ENCODE data around the gene TNFRSF6B.
A peak's percentile ranks its signal among the peaks of the same experiment; 100 is the strongest.

TNFRSF6B gene

DNA sequence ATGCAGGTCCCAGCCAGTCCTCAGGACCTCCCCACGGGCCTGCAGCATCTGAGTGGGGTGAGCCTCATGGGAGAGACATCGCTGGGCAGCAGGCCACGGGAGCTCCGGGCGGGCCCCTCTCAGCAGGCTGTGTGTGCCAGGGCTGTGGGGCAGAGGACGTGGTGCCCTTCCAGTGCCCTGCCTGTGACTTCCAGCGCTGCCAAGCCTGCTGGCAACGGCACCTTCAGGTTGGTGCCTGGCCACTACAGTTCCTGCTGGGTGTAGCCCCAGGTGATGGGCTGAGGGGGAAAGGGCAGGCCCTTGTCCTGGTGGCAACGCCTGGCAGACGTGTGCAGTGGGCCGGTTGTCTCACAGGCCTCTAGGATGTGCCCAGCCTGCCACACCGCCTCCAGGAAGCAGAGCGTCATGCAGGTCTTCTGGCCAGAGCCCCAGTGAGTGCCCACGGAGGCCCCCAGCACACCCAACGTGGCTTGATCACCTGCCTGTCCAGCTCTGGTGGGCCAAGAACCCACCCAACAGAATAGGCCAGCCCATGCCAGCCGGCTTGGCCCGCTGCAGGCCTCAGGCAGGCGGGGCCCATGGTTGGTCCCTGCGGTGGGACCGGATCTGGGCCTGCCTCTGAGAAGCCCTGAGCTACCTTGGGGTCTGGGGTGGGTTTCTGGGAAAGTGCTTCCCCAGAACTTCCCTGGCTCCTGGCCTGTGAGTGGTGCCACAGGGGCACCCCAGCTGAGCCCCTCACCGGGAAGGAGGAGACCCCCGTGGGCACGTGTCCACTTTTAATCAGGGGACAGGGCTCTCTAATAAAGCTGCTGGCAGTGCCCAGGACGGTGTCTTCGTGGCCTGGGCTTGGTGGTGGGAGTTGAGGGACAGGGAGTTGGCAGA, 787 bp upstream of the TNFRSF6B start:
- no peak for DNase-seq (ENCODE audit: low read depth in 1 of 2, low spot score in 1 of 2)

DNA sequence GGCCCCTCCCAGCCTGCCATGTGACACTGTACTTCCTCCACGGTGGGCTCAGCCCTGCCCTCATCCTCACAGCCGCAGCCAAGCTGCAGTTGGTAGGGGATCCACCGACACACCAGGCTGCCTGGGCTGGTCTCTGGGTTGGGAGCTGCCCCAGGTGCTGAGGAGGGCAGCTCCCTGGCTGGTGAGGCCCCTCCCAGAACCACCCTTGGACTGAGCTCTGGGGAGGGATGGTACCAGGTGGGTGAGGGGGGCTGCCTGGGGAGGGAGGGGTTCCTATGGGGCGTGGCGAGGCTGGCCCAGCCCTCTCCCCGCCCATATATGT, 185 bp upstream of the TNFRSF6B start:
- no peak for DNase-seq (ENCODE audit: low read depth in 1 of 2, low spot score in 1 of 2)

DNA sequence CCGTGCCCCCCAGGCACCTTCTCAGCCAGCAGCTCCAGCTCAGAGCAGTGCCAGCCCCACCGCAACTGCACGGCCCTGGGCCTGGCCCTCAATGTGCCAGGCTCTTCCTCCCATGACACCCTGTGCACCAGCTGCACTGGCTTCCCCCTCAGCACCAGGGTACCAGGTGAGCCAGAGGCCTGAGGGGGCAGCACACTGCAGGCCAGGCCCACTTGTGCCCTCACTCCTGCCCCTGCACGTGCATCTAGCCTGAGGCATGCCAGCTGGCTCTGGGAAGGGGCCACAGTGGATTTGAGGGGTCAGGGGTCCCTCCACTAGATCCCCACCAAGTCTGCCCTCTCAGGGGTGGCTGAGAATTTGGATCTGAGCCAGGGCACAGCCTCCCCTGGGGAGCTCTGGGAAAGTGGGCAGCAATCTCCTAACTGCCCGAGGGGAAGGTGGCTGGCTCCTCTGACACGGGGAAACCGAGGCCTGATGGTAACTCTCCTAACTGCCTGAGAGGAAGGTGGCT, 960 bp downstream of the TNFRSF6B start:
- no peak for DNase-seq (ENCODE audit: low read depth in 1 of 2, low spot score in 1 of 2)

DNA sequence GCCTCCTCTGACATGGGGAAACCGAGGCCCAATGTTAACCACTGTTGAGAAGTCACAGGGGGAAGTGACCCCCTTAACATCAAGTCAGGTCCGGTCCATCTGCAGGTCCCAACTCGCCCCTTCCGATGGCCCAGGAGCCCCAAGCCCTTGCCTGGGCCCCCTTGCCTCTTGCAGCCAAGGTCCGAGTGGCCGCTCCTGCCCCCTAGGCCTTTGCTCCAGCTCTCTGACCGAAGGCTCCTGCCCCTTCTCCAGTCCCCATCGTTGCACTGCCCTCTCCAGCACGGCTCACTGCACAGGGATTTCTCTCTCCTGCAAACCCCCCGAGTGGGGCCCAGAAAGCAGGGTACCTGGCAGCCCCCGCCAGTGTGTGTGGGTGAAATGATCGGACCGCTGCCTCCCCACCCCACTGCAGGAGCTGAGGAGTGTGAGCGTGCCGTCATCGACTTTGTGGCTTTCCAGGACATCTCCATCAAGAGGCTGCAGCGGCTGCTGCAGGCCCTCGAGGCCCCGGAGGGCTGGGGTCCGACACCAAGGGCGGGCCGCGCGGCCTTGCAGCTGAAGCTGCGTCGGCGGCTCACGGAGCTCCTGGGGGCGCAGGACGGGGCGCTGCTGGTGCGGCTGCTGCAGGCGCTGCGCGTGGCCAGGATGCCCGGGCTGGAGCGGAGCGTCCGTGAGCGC, 1.6 kb downstream of the TNFRSF6B start:
- DNase-seq (ENCODE audit: low read depth in 1 of 2, low spot score in 1 of 2): no peak

DNA sequence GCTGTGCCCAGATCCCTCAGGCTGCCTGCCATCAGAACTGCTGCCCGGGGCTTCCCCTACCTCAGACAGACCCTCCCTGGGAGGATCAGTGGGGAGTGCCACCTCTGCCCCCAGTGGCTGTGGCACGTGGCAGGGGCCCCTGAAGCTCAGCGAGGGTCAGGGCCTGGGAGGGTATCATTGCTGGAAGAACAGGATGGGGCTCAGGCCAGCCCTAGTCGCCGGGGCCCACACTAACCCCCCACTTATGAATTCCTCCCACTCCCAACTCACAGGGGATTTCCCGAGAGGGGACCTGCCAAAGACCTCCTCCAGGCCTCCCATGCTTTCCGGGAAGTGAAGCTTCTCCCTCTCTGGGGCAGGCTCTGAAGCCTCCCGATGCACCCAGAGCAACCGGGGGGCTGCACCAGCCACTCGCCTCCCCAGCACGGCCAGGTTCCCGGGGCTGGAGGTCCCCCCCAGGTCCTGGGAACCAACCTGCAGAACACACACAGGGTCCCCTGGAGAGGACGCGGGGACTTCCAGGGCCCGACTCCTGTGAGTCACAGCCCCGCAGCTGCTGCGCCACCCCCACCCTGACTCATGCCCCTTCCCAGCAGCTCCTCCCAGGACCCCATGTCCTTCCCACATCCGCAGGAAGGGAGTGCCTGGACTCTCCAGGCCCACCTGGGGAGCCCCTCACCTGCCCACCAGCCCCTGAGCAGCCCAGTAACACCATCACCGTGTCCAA, 2.5 kb downstream of the TNFRSF6B start:
- peak in 1 of 2 donors; percentile 44 for DNase-seq (ENCODE audit: low read depth in 1 of 2, low spot score in 1 of 2)

DNA sequence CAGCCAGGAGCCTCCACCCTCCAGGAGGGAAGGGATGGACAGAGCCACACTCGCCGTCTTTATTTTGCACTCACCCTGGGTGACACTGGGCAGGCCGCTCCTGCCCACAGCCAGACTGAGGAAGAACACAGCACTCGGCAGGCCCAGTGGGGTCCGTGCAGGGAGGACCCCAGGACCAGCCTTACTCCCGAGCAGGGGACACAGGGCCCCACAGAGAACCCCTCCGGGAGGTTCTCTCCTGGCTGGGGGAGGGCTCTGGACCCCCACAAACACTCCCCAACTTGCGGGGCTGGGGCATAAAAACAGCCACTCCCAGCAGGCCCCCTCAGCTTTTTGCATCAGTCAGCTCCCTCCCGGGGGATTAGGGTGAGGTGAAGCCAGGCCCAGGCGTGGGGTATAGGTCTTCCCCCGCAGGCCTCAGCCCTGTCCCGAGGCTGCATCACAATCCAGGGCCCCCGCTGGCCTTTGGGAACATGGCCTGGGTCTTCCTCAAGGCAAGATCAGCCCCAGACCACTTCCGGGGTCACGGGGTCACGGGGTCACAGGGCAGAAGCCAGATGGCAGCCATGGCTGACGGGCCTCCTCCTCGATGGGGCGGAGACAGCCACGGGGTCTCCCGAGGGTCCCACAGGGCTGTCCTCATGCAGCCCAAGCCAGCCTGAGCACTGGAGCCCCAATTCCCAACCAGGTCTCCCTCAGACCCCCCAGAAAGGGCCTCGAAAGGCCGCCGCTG, 3.2 kb downstream of the TNFRSF6B start:
- DNase-seq (ENCODE audit: low read depth in 1 of 2, low spot score in 1 of 2): no peak

DNA sequence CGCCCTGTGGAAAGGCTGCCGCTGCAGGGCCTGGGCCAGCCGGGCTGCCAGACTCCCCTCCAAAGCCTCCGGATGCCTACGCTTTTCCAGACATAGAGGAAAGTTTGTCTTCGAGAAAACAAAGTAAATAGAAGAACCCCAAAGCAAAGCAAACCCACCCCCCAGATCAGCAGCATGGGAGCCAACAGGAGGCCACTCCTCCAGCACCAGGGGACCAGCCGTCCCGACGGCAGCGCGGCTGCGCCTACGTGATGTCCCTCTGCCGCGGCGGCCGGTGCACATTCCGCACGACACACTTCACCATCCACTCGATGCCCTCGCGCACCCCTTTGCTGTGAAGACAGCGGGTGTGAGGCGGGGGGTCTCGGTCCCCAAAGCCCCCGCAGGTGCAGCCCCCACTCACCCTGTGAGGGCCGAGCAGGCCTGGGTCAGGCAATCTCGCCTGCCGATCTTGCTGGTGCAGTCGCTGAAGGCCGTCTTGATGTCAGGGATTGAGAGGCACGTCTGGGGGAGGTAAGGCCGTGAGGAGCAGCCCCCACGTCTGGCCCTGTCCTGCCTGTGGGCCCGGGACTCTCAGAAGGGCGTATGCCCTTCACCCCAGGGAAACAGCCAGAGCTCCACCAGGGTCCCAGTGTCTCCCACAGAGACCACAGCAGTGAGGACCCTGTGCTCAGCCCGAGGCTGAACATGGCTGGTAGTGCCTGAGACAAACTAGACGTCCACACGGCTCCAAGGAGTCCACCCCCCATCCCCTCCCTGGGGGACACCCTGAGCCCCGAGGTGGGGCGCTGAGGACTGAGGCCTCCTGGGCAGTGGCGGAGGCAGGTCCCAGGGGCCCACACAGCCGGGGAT, 4.0 kb downstream of the TNFRSF6B start:
- DNase-seq (ENCODE audit: low read depth in 1 of 2, low spot score in 1 of 2): no peak

DNA sequence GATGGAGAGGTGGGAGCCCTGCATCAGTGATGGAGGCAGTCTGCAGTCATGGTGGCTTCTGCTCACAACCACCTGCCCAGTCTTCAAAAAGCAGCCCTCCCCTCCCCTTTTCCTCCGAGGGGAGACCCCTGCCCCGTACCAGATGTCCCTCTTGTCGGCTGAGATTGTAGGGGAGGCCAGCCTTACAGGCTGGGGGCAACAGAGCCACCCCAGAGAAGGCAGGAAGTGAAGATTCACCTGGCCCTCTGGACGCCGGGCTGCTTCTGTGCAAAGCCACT, 4.5 kb downstream of the TNFRSF6B start:
- DNase-seq (ENCODE audit: low read depth in 1 of 2, low spot score in 1 of 2): no peak

DNA sequence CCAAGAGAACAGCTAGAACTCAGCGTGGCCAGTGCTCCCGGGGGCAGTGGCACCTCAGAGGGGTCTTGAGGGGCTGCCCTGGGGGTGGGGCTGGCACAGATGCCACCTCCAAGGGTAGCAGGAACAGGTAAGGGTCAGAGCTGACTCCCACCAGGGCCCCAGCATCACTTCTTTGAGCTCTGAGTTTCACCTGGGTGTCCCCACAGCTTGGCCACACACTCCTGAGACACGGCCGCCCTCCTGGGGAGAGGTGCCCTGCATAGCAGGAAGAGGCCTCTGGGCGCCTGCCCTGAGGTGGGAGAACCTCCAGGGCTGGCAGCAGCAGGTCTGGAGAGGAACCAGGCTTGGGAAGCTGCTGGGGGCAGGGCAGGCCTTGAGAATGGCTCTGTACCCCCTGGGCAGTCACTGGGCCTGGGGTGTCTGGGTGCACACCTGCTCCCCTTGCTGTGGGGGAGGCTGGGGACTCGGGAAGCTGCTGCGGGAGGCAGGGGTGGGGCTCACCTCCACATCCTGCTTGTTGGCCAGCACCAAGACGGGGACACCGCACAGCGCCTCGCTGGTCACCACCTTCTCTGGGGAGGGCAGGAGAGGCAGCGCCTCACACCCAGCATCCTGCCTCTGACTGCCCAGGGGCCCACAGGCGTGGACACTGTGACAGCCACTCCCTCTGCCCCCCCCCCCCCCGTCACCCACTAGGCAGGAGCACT, 5.0 kb downstream of the TNFRSF6B start:
- no peak for DNase-seq (ENCODE audit: low read depth in 1 of 2, low spot score in 1 of 2)

DNA sequence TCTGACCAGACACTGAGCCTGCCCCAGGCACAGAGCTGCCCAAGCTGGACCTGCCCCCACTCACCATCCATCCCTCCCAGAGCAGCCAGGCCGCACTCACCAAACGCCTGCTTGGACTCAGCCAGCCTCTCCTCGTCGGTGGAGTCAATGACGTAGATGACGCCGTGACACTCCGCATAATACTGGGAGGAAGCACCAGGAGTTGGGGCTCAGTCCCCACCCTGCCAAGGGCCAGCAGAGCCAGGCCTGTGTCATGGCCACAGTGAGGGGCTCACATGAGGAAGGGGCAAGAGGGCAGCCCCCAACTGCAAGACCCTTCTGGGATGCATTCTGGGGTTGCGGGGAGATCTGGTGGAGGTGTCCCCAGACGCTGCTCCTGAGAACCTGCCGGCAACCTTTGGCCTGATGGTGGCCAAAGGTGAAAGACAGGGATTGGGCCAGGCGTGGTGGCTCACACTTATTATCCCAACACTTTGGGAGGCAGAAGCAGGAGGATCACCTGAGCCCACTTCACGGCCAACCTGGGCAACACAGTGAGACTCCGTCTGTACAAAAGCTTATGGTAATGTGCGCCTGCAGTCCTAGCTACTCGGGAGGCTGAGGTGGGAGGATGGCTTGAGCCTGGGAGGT, 5.7 kb downstream of the TNFRSF6B start:
- DNase-seq (ENCODE audit: low read depth in 1 of 2, low spot score in 1 of 2): no peak

DNA sequence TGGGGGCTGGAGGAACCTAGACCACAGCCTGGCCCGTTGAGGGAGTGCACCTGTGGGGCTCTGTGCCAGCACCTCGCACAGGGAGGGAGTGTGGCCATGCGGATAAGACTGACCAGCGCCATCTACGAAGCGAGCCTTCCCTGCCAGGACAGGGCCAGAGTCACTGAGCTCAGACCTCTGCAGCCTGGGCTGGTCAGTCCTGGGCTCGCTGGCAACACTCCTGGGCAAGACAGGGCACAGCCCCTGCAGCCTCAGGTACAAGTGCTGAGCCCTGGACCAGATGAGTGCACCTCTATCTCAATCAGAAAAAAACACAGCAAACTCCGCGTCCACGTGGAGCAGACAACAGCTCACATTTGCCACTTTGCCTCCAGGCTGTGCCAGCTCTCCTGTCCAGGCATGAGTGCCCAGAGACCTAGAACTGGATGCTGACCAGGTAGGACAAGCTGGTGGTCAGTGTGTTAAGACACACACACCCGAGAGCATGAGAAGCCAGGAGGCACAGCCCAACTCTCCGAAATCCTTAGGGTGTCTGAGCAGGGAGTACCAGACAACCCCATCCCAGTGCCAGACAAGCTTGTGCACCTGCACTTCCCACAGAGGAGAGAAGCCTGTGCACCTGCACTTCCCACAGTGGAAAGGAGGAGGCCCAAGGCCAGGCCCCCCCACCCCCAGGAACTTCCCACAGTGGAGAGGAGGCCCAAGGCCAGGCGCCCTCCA, 6.5 kb downstream of the TNFRSF6B start:
- no peak for DNase-seq (ENCODE audit: low read depth in 1 of 2, low spot score in 1 of 2)

DNA sequence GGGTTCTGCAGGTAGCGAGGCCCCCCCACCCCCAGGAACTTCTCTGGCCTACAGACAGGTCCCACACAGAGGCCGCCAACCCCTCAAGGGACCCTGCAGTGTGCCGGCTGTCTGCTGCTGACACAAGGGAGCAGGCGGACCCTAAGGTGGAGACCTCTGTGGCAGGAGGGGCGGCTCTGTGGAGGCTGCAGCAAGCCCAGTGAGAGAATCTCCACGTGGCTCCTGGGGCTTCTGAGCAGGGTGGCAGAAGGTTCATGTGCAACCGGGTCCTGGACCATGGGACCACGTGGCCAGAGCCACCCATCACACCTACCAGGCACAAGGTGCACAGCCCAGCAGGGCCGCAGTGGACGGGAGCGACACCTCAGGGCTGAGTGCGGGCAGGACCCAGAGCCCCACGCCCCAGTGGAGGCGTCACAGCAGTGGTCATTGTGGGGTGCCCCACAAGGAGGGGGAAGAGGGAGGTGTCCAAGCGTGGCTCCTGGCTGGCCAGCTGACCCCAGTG, 7.1 kb downstream of the TNFRSF6B start:
- no peak for DNase-seq (ENCODE audit: low read depth in 1 of 2, low spot score in 1 of 2)

DNA sequence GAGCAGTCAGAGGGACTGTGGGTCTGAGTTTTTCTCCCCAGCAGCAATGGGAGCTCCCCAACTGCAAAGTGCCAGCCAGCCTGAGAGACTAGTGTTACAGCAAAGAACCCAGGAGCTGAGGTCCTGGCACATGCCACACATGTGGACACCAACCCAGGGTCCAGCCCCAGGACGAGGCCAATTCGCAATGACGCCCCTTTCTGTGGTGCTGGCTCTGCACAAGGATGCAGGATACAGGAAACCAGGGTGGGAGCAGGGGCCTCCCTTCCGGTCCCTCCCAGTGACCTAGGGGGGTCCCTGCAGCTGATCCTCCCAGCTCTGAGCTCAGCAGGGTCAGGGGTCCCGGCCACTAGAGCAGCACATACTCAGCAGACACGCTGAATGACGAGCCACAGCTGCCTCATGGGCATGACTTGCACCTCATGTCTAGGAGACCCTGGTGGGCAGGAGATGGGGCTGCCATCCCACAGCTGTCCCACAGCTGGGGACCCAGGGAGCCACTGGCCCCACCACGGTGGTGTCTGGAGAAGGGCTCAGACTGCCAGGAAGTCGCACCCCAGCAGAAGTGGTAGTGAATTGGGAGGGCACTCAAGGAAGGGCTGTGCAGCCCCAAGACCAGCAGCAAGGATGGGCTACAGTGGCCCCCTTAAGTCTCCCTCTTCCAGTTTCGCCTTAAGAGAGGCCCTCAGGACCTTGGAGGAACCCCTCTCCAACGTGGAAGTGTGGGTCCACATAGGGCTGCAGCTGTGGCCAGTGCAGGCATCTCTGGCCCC, 7.7 kb downstream of the TNFRSF6B start:
- DNase-seq (ENCODE audit: low read depth in 1 of 2, low spot score in 1 of 2): no peak

DNA sequence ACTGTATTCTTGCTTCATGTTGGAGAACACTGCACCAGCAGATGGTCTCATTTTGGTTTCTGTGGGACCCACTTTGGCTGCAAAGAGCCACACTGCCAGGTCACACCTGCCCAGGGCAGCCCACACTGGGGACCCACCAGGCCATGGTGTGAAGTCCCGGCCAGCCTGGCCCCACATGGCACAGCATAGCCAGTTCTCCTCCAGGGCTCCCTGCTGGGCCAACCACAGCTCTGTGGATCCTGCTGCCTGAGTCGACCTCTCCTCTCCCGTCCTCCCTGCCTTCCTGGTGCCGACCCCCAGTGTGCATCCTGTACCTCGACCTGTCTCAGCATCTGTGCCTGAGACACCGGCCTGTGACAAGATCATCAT, 8.3 kb downstream of the TNFRSF6B start:
- DNase-seq (ENCODE audit: low read depth in 1 of 2, low spot score in 1 of 2): no peak

DNA sequence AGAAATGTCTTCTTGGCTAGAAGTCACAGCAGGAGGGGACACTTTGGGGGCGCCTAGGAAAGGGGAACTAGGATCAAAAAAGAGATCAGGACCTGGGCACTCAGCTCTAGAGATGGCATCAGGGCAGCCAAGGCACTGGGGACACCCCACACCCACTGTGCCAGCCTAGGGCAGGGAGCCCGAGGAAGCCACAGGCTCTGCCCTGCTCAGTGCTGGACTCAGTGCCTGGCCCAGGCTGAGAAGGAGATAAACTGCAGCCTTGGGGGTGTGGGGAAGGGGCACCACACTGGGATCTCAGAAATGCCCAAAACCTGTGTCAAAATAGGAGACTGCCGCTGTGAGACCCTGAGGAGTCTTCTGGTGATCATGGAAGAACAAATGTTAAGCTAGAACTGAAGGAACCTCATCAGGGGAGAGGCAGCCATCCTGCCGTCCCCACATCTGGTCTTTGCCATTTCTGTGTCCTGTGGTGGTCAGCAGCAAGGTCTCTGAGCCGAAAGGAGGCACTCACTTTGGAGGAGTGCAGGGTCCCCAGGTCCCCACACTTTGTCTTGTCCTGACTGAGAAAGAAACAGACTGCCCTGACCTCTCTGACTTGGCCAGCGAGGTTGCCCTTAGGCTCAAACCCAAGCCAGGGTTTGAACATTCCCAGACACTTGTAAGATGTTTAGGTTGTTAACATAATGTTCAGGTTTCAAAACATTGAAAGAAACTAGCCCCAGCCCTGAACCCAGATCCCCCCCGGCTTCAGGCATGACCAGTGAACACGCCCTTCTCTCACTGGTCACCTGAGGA, 9.0 kb downstream of the TNFRSF6B start:
- no peak for DNase-seq (ENCODE audit: low read depth in 1 of 2, low spot score in 1 of 2)

DNA sequence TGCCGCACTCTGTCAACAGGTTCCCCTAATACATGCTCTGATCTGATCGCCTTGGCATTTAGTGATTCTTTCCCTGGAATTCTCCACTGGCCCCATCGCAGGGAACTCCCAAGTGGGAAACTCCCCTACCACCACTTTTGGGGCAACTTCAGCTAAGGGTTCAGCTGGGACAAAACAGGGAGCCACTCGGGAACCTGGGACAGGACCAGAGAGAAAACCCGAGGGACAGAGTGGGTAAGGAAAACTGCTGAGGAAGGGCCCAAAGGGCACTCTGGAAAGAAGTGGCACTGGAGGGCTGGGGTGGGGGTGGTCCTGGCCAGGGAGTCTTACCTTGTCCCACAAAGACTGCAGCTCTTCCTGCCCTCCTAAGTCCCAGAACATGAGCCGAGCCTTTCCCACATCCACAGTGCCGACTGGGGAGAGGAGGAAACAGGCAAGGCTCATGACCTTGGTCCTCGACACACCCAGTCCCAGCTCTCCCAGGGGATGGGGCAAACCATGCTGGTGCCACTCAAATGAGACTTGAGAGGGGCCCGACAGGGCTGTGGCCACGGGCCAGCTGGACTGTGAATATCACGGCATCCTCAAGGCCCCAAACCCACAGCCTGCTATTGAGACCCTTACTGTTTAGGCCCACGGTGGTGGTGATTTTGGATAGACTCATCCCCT, 9.7 kb downstream of the TNFRSF6B start:
- DNase-seq (ENCODE audit: low read depth in 1 of 2, low spot score in 1 of 2): no peak

All from stimulated activated CD4-positive, alpha-beta T cell treated with anti-CD3 and anti-CD28 coated beads, Interleukin-15, amount 100 ng/mL, for 1 hour (primary cell).